Bronchial epithelial cell (primary cell): Measurements from ENCODE around the gene CNTFR. TPM values are rescaled to one million over a fixed set of nuclear protein-coding genes. Genes with fewer than 3 reads are reported as not detected.
A peak's percentile ranks its signal among the peaks of the same experiment; 100 is the strongest.

ENCODE experiments used
- DNase-seq: peaks from one replicate; pipeline ENCODE4 v3.0.0-alpha.2; 2010; ENCODE audit warnings: low read depth
- FAIRE-seq: peaks from 2 replicates; lab custom pipeline; 2011; peaks lifted over from hg19 to GRCh38; lab: Jason Lieb, UNC
- H3K27me3 ChIP-seq: 2 replicates; pipeline ENCODE4 v1.5.1; 2011; ENCODE audit warnings: low read length; ENCODE audit not compliant: control insufficient read depth, insufficient read depth
- H3K36me3 ChIP-seq: 2 replicates; pipeline ENCODE4 v1.5.1; 2011; ENCODE audit warnings: low read length; ENCODE audit not compliant: control insufficient read depth, insufficient read depth
- H3K4me3 ChIP-seq: 2 replicates; pipeline ENCODE4 v1.5.1; 2011; ENCODE audit warnings: mild to moderate bottlenecking, low read depth, low read length, control low read depth
- CTCF ChIP-seq: IDR thresholded peaks from 2 replicates; pipeline ENCODE4 v1.5.1; 2011; ENCODE audit warnings: mild to moderate bottlenecking, moderate library complexity, low read length, control low read depth, inconsistent platforms; ENCODE audit not compliant: insufficient read depth, severe bottlenecking
- total RNA-seq: library from RNA; depleted of rRNA; stranded (reverse); fragments of >200 nt; gene quantifications from 2 replicates; pipeline ENCODE4 v1.2.1, GENCODE V29; 2014

CNTFR gene
- total RNA-seq, 1 donor from 2014 or later = not detected

DNA sequence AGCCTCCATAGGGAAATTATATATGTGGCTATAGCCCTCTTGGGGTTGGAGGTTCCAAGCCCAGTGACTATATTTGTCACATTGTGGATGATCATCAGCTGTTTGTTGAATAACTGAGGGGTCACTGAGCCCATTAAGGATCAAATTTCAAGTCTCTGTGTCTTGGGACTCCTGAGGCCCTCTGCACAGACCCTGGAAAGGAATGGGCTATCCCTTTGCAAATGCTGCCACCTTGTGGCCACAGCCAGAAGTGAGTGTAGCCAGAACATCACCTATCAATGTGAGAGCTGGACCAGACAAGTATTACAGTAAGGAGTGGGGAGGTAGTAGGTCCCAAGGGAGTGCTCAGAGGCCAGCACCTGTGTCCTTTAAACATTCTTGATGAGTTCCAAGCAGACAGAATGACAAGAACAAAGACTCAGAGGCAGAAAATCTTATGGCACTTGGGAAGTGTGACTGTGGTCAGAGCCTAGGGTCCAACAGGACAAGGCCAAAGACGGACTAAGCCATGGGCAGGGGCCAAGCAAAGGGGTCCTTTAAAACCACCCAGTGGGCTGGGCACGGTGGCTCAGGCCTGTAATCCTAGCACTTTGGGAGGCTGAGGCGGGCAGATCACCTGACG lies 14.2 kb upstream of the CNTFR start:
- Histone ChIP-seq H3K36me3 (no peaks in the 10 kb centered on the region), H3K4me3 (no peak overlapping the region), H3K27me3 (no peaks in the 10 kb centered on the region)
- peak; percentile 82 for TF ChIP-seq CTCF
- no peak for FAIRE-seq
- peak; percentile 63 for DNase-seq

- no peaks in the 10 kb centered on the region for H3K27me3 ChIP-seq
- no peak overlapping the region for H3K4me3 ChIP-seq
- TF ChIP-seq CTCF = no peak
- DNase-seq (no peak), FAIRE-seq (no peak)
- H3K36me3 ChIP-seq = no peaks in the 10 kb centered on the region
Observed at GRCh38 chr9:34601937-34602573, 12.5 kb upstream of the CNTFR start.

GRCh38 chr9:34600908-34601307 lies 11.4 kb upstream of the CNTFR start:
- Histone ChIP-seq H3K4me3 (no peak overlapping the region), H3K27me3 (no peaks in the 10 kb centered on the region), H3K36me3 (no peaks in the 10 kb centered on the region)
- FAIRE-seq (peak; percentile 82), DNase-seq (peak; percentile 97)
- TF ChIP-seq CTCF = no peak

- no peak for DNase-seq
Observed at GRCh38 chr9:34599546-34599945, 10.0 kb upstream of the CNTFR start.

DNA sequence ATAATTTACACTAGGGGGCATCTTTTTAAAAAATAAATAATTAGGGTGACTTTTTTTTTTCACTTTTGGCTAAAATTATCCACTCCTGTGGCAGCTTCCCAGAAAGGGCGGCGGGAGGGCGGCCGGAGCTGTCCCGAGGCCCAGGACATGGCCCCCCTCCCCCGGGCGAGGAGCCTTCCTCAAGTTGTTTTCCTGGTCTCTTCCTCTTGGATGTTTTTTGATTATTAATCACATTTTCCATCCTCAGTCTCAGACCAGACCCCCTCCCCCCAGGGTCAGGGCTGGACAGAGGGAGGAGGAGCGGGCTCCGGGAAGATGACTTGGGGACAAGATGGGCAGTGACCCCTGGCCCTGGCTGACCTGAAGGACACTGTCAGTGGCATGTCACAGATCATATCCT lies 4.7 kb upstream of the CNTFR start:
- no peaks in the 10 kb centered on the region for H3K36me3 ChIP-seq
- H3K4me3 ChIP-seq = no peak overlapping the region
- no peak for TF ChIP-seq CTCF
- DNase-seq = no peak
- no peak for FAIRE-seq
- peaks cover 7% of the 10 kb centered on the region for H3K27me3 ChIP-seq

More at GRCh38 chr9:34599546-34599945, 10.0 kb upstream of the CNTFR start:
- FAIRE-seq = no peak
- Histone ChIP-seq H3K4me3 (no peak overlapping the region), H3K27me3 (no peaks in the 10 kb centered on the region), H3K36me3 (no peaks in the 10 kb centered on the region)
- TF ChIP-seq CTCF = no peak
